ENCODE data around the gene CYP19A1.

Gene CYP19A1

GRCh38 chr15:51172193-51172592, 166.2 kb downstream of the CYP19A1 start:
- no peak for FAIRE-seq

GRCh38 chr15:51171634-51171932, 166.8 kb downstream of the CYP19A1 start:
- no peak for FAIRE-seq

- no peak for FAIRE-seq
Observed at GRCh38 chr15:51170882-51171633, 167.3 kb downstream of the CYP19A1 start.

GRCh38 chr15:51168700-51169099, 169.7 kb downstream of the CYP19A1 start:
- no peak for FAIRE-seq

- no peak for FAIRE-seq
Observed at GRCh38 chr15:51163843-51164242, 174.6 kb downstream of the CYP19A1 start.

GRCh38 chr15:51162865-51163762, 175.3 kb downstream of the CYP19A1 start:
- peak; percentile 27 for FAIRE-seq

GRCh38 chr15:51161491-51162220, 176.7 kb downstream of the CYP19A1 start:
- no peak for FAIRE-seq

- no peak for FAIRE-seq
Observed at GRCh38 chr15:51160484-51160883, 177.9 kb downstream of the CYP19A1 start.

Data from islet of Langerhans (tissue), 1 donor.